Measurements from ENCODE around the gene MT1B. TPM values are rescaled to one million over a fixed set of nuclear protein-coding genes. Genes with fewer than 3 reads are reported as not detected.
"Not testable (repeated sequence)": the region's sequence is repeated elsewhere in the genome, so short reads cannot be mapped to it uniquely, and the experiment has no call there.

MT1B gene
- total and polyA plus RNA-seq, 8 donors: 0.45 to 0.66 TPM; not detected in 6

GRCh38 chr16:56669005-56669839 is 17.5 kb downstream of the MT1B start, which contains the start of gene MT1H:
MT1H (plus strand) TSS chr16:56669814; CDS start chr16:56669885, 71 bp downstream.
- ATAC-seq (no peak), DNase-seq (no peak)
- Histone ChIP-seq H3K9me3 (no peaks in the 10 kb centered on the region), H3K4me3 (no peak within 1 kb of the TSS), H3K27me3 (peaks cover 30 to 98% of the 10 kb centered on the region in 2 donors), H3K36me3 (no peaks in the 10 kb centered on the region), H3K4me1 (peaks cover 0 to 16% of the 10 kb centered on the region in 2 donors), H3K27ac (no peak within 1 kb of the TSS)
- TF ChIP-seq CTCF (IDR thresholded peaks at IDR 0.05): no peak
- intact Hi-C loops (cut with DNase I): no loop called here

GRCh38 chr16:56669840-56670619 is 18.3 kb downstream of the MT1B start:
- no peak for DNase-seq
- Histone ChIP-seq H3K4me3 (no peak overlapping the region), H3K9me3 (no peaks in the 10 kb centered on the region), H3K4me1 (peaks cover 0 to 16% of the 10 kb centered on the region in 2 donors), H3K27me3 (peaks cover 29 to 97% of the 10 kb centered on the region in 2 donors), H3K36me3 (no peaks in the 10 kb centered on the region), H3K27ac (no peak overlapping the region)
- no peak for TF ChIP-seq CTCF (IDR thresholded peaks at IDR 0.05)
- ATAC-seq: no peak
- intact Hi-C loops (cut with DNase I): no loop called here

- DNase-seq (no peak), ATAC-seq (no peak)
- H3K4me1 ChIP-seq: peaks cover 0 to 16% of the 10 kb centered on the region in 2 donors
- no peaks in the 10 kb centered on the region for H3K36me3 ChIP-seq
- no peaks in the 10 kb centered on the region for H3K9me3 ChIP-seq
- no peak overlapping the region for H3K4me3 ChIP-seq
- H3K27me3 ChIP-seq: peaks cover 29 to 97% of the 10 kb centered on the region in 2 donors
- intact Hi-C loops (cut with DNase I): no loop called here
- no peak for TF ChIP-seq CTCF (IDR thresholded peaks at IDR 0.05)
- H3K27ac ChIP-seq: no peak overlapping the region
Measured at GRCh38 chr16:56670620-56670934, 18.9 kb downstream of the MT1B start.

GRCh38 chr16:56671691-56672090 is 20.0 kb downstream of the MT1B start:
- intact Hi-C loops (cut with DNase I); DNase-seq; H3K27ac ChIP-seq; H3K36me3 ChIP-seq; ATAC-seq; H3K9me3 ChIP-seq; H3K4me3 ChIP-seq: not testable (repeated sequence)
- Histone ChIP-seq H3K4me1 (peaks cover 0 to 16% of the 10 kb centered on the region in 2 donors), H3K27me3 (peaks cover 34 to 98% of the 10 kb centered on the region in 2 donors)

GRCh38 chr16:56672171-56672570 is 20.5 kb downstream of the MT1B start:
- H3K36me3 ChIP-seq; H3K4me3 ChIP-seq; H3K27ac ChIP-seq; H3K9me3 ChIP-seq; ATAC-seq; intact Hi-C loops (cut with DNase I); DNase-seq: not testable (repeated sequence)
- peaks cover 34 to 96% of the 10 kb centered on the region in 2 donors for H3K27me3 ChIP-seq
- peaks cover 0 to 16% of the 10 kb centered on the region in 2 donors for H3K4me1 ChIP-seq
